ENCODE measurements around the gene SNX32. TPM values are rescaled to one million over a fixed set of nuclear protein-coding genes. Genes with fewer than 3 reads are reported as not detected.

The SNX32 gene
- total and polyA plus RNA-seq, 4 donors = 0.14 to 0.88 (median 0.64) TPM

DNA sequence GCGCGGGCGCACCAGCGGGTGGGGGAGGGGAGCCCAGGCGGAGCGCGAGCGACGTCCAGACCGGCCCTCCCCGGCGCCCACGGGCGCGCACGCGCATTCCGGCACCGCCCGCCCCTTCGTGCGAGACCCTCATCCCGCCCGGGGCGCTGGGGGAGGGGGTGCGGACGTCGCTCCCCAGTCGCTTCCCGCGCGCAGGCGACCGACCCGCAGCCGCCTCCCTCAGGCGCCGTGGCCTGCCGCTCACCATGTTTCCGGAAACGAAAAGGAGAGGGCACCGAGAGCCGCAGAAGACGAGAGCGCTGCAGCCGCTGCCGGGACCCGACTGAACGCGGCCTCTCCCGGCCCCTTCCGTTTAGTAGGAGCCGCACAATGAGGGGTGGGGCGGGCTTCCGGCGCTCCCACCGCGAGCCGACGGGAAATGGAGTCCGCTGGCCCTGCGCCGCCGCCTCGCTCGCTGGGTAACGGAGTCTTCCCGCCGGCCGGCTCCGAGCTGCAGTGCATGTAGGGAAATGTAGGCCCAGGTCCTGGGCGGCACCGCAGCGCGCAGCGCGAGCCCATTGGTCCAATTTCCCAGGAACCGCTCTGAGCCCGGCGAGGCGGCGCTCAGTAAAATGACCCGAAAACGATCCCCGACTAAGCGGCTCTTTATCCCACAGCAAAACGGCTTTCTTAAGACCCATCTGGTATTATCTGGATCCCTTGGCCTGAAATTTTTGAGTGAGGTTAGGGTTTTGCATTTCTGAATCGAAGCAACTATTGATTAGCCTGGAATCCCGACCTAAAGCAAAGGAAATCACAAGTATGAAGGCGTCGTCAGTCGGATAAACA is 24.3 kb downstream of the SNX32 start, which contains the start of gene CFL1:
Gene CFL1, minus strand, starts transcription at position 328 of the 828 bp plus-strand sequence. Its CDS starts 81 bp downstream, at position 247.
- H3K27ac ChIP-seq (ENCODE audit: low read depth in 1 of 2, low read length in 1 of 2) = peak within 1 kb of the TSS; percentile 96 to 98
- 0% methylated on average over 70 to 92 of the region's 92 CpGs for WGBS, 2 donors
- peaks cover 0 to 43% (median 20%) of the 10 kb centered on the region in 5 donors for H3K4me1 ChIP-seq (ENCODE audit: control insufficient read depth in 5 of 5, insufficient read depth in 5 of 5, low read length in 5 of 5)
- H3K36me3 ChIP-seq (ENCODE audit: control insufficient read depth in 4 of 4, insufficient read depth in 4 of 4, low read length in 4 of 4) = peaks cover 24 to 45% (median 37%) of the 10 kb centered on the region in 4 donors
- TF ChIP-seq, protein P1, sequence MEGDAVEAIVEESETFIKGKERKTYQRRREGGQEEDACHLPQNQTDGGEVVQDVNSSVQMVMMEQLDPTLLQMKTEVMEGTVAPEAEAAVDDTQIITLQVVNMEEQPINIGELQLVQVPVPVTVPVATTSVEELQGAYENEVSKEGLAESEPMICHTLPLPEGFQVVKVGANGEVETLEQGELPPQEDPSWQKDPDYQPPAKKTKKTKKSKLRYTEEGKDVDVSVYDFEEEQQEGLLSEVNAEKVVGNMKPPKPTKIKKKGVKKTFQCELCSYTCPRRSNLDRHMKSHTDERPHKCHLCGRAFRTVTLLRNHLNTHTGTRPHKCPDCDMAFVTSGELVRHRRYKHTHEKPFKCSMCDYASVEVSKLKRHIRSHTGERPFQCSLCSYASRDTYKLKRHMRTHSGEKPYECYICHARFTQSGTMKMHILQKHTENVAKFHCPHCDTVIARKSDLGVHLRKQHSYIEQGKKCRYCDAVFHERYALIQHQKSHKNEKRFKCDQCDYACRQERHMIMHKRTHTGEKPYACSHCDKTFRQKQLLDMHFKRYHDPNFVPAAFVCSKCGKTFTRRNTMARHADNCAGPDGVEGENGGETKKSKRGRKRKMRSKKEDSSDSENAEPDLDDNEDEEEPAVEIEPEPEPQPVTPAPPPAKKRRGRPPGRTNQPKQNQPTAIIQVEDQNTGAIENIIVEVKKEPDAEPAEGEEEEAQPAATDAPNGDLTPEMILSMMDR (IDR thresholded peaks at IDR 0.05; ENCODE audit: control extremely low read depth, extremely low read depth) = peak; percentile 1
- peak within 1 kb of the TSS; percentile 97 for H3K4me3 ChIP-seq
- H3K9ac ChIP-seq (ENCODE audit: insufficient read depth in 1 of 2, low read length in 2 of 2) = peak within 1 kb of the TSS; percentile 8 to 59
- no peaks in the 10 kb centered on the region for H3K9me3 ChIP-seq (ENCODE audit: control insufficient read depth in 4 of 4, insufficient read depth in 3 of 4, low read length in 3 of 4)
- DNase-seq (peak; percentile 98 to 99 (median 99)), ATAC-seq (ENCODE audit: insufficient read depth, low FRiP score) (peak; percentile 79)
- no peaks in the 10 kb centered on the region for H3K27me3 ChIP-seq (ENCODE audit: control insufficient read depth in 3 of 3, insufficient read depth in 3 of 3, low read length in 2 of 3)

DNA sequence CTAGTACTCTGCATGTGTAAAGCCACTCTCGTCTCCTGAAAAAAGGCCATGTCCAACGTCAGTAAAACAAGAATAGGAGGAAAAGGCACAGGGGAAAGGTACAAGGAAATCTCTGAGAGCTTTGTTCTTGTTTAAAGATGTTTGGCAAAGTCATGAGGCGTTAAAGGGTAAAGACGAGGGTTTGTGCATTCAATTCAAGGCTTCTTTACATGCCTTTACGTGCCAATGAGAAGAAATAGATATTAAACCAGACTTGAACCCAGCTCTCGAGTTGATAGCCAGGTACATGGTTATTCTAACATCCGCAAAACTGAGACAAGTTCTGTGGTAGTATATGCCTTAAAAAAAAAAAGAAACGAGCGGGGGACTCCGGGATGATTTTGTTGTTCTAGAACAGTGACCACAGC is 24.9 kb downstream of the SNX32 start:
- WGBS, 2 donors = 1% methylated on average over 10 of the region's 10 CpGs
- peaks cover 0 to 43% (median 20%) of the 10 kb centered on the region in 5 donors for H3K4me1 ChIP-seq (ENCODE audit: control insufficient read depth in 5 of 5, insufficient read depth in 5 of 5, low read length in 5 of 5)
- TF ChIP-seq, protein P1 (IDR thresholded peaks at IDR 0.05; ENCODE audit: control extremely low read depth, extremely low read depth) = no peak
- peaks cover 20 to 45% (median 36%) of the 10 kb centered on the region in 4 donors for H3K36me3 ChIP-seq (ENCODE audit: control insufficient read depth in 4 of 4, insufficient read depth in 4 of 4, low read length in 4 of 4)
- H3K27ac ChIP-seq (ENCODE audit: low read depth in 1 of 2, low read length in 1 of 2) = peak overlapping the region; percentile 96 to 98
- H3K27me3 ChIP-seq (ENCODE audit: control insufficient read depth in 3 of 3, insufficient read depth in 3 of 3, low read length in 2 of 3) = no peaks in the 10 kb centered on the region
- H3K9me3 ChIP-seq (ENCODE audit: control insufficient read depth in 4 of 4, insufficient read depth in 3 of 4, low read length in 3 of 4) = no peaks in the 10 kb centered on the region
- peak overlapping the region; percentile 16 for H3K4me3 ChIP-seq
- DNase-seq (no peak), ATAC-seq (ENCODE audit: insufficient read depth, low FRiP score) (no peak)
- peak overlapping the region in 1 of 2 donors; percentile 59 for H3K9ac ChIP-seq (ENCODE audit: insufficient read depth in 1 of 2, low read length in 2 of 2)

DNA sequence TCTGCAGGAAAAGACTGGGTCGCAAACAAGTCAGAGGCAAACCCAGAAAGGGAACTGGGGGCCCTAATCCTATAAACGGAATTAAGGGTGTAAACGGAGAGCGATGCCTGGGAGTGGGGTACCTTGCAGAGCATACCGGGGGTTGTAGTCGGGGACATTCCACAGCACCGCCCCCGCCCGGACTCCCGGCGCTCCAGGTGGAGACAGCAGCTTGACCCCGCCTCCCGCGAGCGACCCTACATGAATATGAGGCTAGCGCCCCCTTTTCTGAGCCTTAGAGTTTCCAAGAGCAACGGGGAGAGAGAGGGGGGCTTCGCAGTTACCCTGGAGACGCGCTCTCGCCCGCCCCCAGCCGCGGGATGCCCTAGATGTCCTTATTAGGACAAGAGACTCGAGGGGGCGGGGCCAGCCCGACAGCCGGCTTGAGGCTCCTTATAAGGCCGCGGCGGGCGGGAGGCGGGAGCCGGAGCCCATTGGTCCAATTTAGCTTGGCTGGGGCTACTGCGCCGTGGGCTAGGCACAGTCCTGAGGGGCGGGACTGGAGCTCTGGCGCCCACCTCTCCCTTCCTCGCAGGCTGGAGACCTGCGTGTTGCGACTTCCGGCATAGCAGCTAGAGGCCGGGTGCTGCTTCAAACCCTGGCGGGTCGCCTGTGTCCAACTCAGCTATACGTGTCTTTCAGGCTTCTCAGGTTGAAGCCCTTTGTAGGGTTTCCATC is 25.5 kb downstream of the SNX32 start:
- peak; percentile 99 for DNase-seq
- peaks cover 0 to 43% (median 20%) of the 10 kb centered on the region in 5 donors for H3K4me1 ChIP-seq (ENCODE audit: control insufficient read depth in 5 of 5, insufficient read depth in 5 of 5, low read length in 5 of 5)
- peaks cover 16 to 45% (median 37%) of the 10 kb centered on the region in 4 donors for H3K36me3 ChIP-seq (ENCODE audit: control insufficient read depth in 4 of 4, insufficient read depth in 4 of 4, low read length in 4 of 4)
- H3K27me3 ChIP-seq (ENCODE audit: control insufficient read depth in 3 of 3, insufficient read depth in 3 of 3, low read length in 2 of 3) = no peaks in the 10 kb centered on the region
- H3K4me3 ChIP-seq = peak overlapping the region; percentile 37
- H3K27ac ChIP-seq (ENCODE audit: low read depth in 1 of 2, low read length in 1 of 2) = peak overlapping the region; percentile 96 to 98
- TF ChIP-seq, protein P1 (IDR thresholded peaks at IDR 0.05; ENCODE audit: control extremely low read depth, extremely low read depth) = no peak
- peak overlapping the region; percentile 51 to 78 for H3K9ac ChIP-seq (ENCODE audit: insufficient read depth in 1 of 2, low read length in 2 of 2)
- ATAC-seq (ENCODE audit: insufficient read depth, low FRiP score) = peak; percentile 55
- no peaks in the 10 kb centered on the region for H3K9me3 ChIP-seq (ENCODE audit: control insufficient read depth in 4 of 4, insufficient read depth in 3 of 4, low read length in 3 of 4)
- WGBS, 2 donors = 0 to 1% methylated on average over 39 to 46 of the region's 46 CpGs
